GM21515 (cell line): ENCODE data around the gene IL1R2.

Experiments
- ATAC-seq: cut with Tn5 transposase; IDR thresholded peaks from one replicate; pipeline ENCODE4 v1.9.1; 2021; ENCODE audit not compliant: unreplicated experiment

Gene IL1R2

GRCh38 chr2:101974663-101975062 is 17.1 kb upstream of the IL1R2 start:
- ATAC-seq, result no peak

- no peak for ATAC-seq
Observed at GRCh38 chr2:101975171-101975870, 16.4 kb upstream of the IL1R2 start.

- no peak for ATAC-seq
Observed at GRCh38 chr2:101976891-101977290, 14.9 kb upstream of the IL1R2 start.

GRCh38 chr2:101980368-101980767 is 11.4 kb upstream of the IL1R2 start:
- ATAC-seq, result no peak

- no peak for ATAC-seq
Observed at GRCh38 chr2:101981066-101981465, 10.7 kb upstream of the IL1R2 start.

GRCh38 chr2:101981504-101981903 is 10.3 kb upstream of the IL1R2 start:
- no peak for ATAC-seq

- no peak for ATAC-seq
Observed at GRCh38 chr2:101982495-101983029, 9.2 kb upstream of the IL1R2 start.

GRCh38 chr2:101983486-101983885 is 8.3 kb upstream of the IL1R2 start:
- no peak for ATAC-seq

GRCh38 chr2:101983928-101984327 is 7.8 kb upstream of the IL1R2 start:
- ATAC-seq, result no peak

- no peak for ATAC-seq
Observed at GRCh38 chr2:101984656-101985055, 7.1 kb upstream of the IL1R2 start.

GRCh38 chr2:101985101-101985792 is 6.5 kb upstream of the IL1R2 start:
- no peak for ATAC-seq

- ATAC-seq, result no peak
Observed at GRCh38 chr2:101985793-101986164, 6.0 kb upstream of the IL1R2 start.

GRCh38 chr2:101986376-101986775 is 5.4 kb upstream of the IL1R2 start:
- ATAC-seq, result no peak

GRCh38 chr2:101986804-101987740 is 4.7 kb upstream of the IL1R2 start:
- no peak for ATAC-seq

- no peak for ATAC-seq
Observed at GRCh38 chr2:101987832-101988231, 3.9 kb upstream of the IL1R2 start.

GRCh38 chr2:101988541-101988940 is 3.2 kb upstream of the IL1R2 start:
- no peak for ATAC-seq

- no peak for ATAC-seq
Observed at GRCh38 chr2:101989740-101990460, 1.9 kb upstream of the IL1R2 start.

GRCh38 chr2:101993772-101994171 is 2.0 kb downstream of the IL1R2 start:
- ATAC-seq, result no peak

- ATAC-seq, result no peak
Observed at GRCh38 chr2:101995019-101995418, 3.3 kb downstream of the IL1R2 start.

GRCh38 chr2:101995804-101996203 is 4.0 kb downstream of the IL1R2 start:
- ATAC-seq, result no peak

- no peak for ATAC-seq
Observed at GRCh38 chr2:101998556-101998895, 6.8 kb downstream of the IL1R2 start.
